GM19099 (cell line): ENCODE results near the gene KLHL22.

ENCODE experiments used
- POLR2A ChIP-seq: IDR thresholded peaks from 3 replicates; pipeline ENCODE4 v1.6.1; 2011; ENCODE audit warnings: low read depth; ENCODE audit not compliant: insufficient read length; ENCODE audit errors: extremely low read depth

KLHL22 gene

GRCh38 chr22:20434773-20435172, 60.8 kb downstream of the KLHL22 start:
- TF ChIP-seq POLR2A = no peak

- no peak for TF ChIP-seq POLR2A
Measured at GRCh38 chr22:20434264-20434751, 61.3 kb downstream of the KLHL22 start.

GRCh38 chr22:20433686-20434241, 61.8 kb downstream of the KLHL22 start:
- no peak for TF ChIP-seq POLR2A

GRCh38 chr22:20433191-20433590, 62.4 kb downstream of the KLHL22 start:
- no peak for TF ChIP-seq POLR2A

GRCh38 chr22:20432244-20432686, 63.3 kb downstream of the KLHL22 start:
- no peak for TF ChIP-seq POLR2A

- TF ChIP-seq POLR2A = no peak
Measured at GRCh38 chr22:20431511-20432192, 63.9 kb downstream of the KLHL22 start.

- no peak for TF ChIP-seq POLR2A
Measured at GRCh38 chr22:20430720-20431510, 64.7 kb downstream of the KLHL22 start.

- TF ChIP-seq POLR2A = no peak
Measured at GRCh38 chr22:20430101-20430719, 65.4 kb downstream of the KLHL22 start.

- no peak for TF ChIP-seq POLR2A
Measured at GRCh38 chr22:20429254-20430100, 66.1 kb downstream of the KLHL22 start.

- no peak for TF ChIP-seq POLR2A
Measured at GRCh38 chr22:20428496-20429253, 66.9 kb downstream of the KLHL22 start.

- no peak for TF ChIP-seq POLR2A
Measured at GRCh38 chr22:20427945-20428417, 67.6 kb downstream of the KLHL22 start.

GRCh38 chr22:20427104-20427944, 68.3 kb downstream of the KLHL22 start:
- TF ChIP-seq POLR2A = no peak

- no peak for TF ChIP-seq POLR2A
Measured at GRCh38 chr22:20426259-20426615, 69.4 kb downstream of the KLHL22 start.
